HEK293 (cell line): ENCODE measurements around the gene LCTL.

Experiments used
- BCL11B ChIP-seq: fragments of 450-650 bp; formaldehyde crosslinking; IDR thresholded peaks from 2 replicates; pipeline ENCODE4 v1.5.1; 2016; ENCODE audit warnings: low read depth, missing biosample characterization, missing genetic modification characterization
- CTCF ChIP-seq: fragments of 450-650 bp; formaldehyde crosslinking; IDR thresholded peaks from 2 replicates; pipeline ENCODE4 v1.5.1; 2016; ENCODE audit warnings: missing biosample characterization, missing genetic modification characterization
- KLF8 ChIP-seq: fragments of 450-650 bp; formaldehyde crosslinking; IDR thresholded peaks from 2 replicates; pipeline ENCODE4 v1.5.1; 2016; ENCODE audit warnings: missing biosample characterization, missing genetic modification characterization
- SETDB1 ChIP-seq: IDR thresholded peaks from one replicate; pipeline ENCODE4 v1.6.1; 2017; ENCODE audit warnings: mild to moderate bottlenecking, low read length, moderate library complexity, mixed read lengths; ENCODE audit not compliant: insufficient read length
- TCF7L2 ChIP-seq: IDR thresholded peaks from 2 replicates; pipeline ENCODE4 v1.6.1; 2011; ENCODE audit warnings: low read depth, mild to moderate bottlenecking, inconsistent platforms, low read length, moderate library complexity, borderline replicate concordance
- ZBTB21 ChIP-seq: fragments of 450-650 bp; formaldehyde crosslinking; IDR thresholded peaks from 2 replicates; pipeline ENCODE4 v1.5.1; 2017; ENCODE audit warnings: missing biosample characterization, missing genetic modification characterization
- ZNF175 ChIP-seq: fragments of 450-650 bp; formaldehyde crosslinking; IDR thresholded peaks from 2 replicates; pipeline ENCODE4 v1.5.1; 2016; ENCODE audit warnings: missing biosample characterization, missing genetic modification characterization
- ZNF223 ChIP-seq: fragments of 450-650 bp; formaldehyde crosslinking; IDR thresholded peaks from 2 replicates; pipeline ENCODE4 v1.5.1; 2016; ENCODE audit warnings: missing biosample characterization, missing genetic modification characterization
- ZNF26 ChIP-seq: fragments of 450-650 bp; formaldehyde crosslinking; IDR thresholded peaks from 2 replicates; pipeline ENCODE4 v1.5.1; 2016; ENCODE audit warnings: missing biosample characterization, missing genetic modification characterization
- ZNF362 ChIP-seq: fragments of 450-650 bp; formaldehyde crosslinking; IDR thresholded peaks from 2 replicates; pipeline ENCODE4 v1.5.1; 2016; ENCODE audit warnings: missing biosample characterization, missing genetic modification characterization
- ZNF423 ChIP-seq: fragments of 450-650 bp; formaldehyde crosslinking; IDR thresholded peaks from 2 replicates; pipeline ENCODE4 v1.5.1; 2016; ENCODE audit warnings: missing biosample characterization, missing genetic modification characterization
- ZNF548 ChIP-seq: fragments of 450-650 bp; formaldehyde crosslinking; IDR thresholded peaks from 2 replicates; pipeline ENCODE4 v1.5.1; 2016; ENCODE audit warnings: missing biosample characterization, missing genetic modification characterization
- ZNF747 ChIP-seq: fragments of 450-650 bp; formaldehyde crosslinking; IDR thresholded peaks from 2 replicates; pipeline ENCODE4 v1.5.1; 2016; ENCODE audit warnings: missing biosample characterization, missing genetic modification characterization

GRCh38 chr15:66578286-66578875 lies 12.6 kb upstream of the LCTL start:
- TF ChIP-seq CTCF (tag by site-specific recombination) (no peak), KLF8 (no peak), ZNF175 (tag by site-specific recombination) (no peak), ZNF548 (tag by site-specific recombination) (no peak), ZNF423 (tag by site-specific recombination) (no peak), BCL11B (tag by site-specific recombination) (no peak), TCF7L2 (no peak), ZBTB21 (tag by site-specific recombination) (no peak), ZNF362 (tag by site-specific recombination) (no peak), ZNF26 (tag by site-specific recombination) (no peak), SETDB1 (no peak), ZNF223 (no peak), ZNF747 (tag by site-specific recombination) (no peak)
